IMR-90 (cell line): ENCODE data around the gene ZNF750.

Experiments
- BHLHE40 ChIP-seq: fragments of 150-350 bp; IDR thresholded peaks from 2 replicates; pipeline ENCODE4 v1.6.1; 2016; ENCODE audit warnings: mild to moderate bottlenecking, low read depth, low read length
- CEBPB ChIP-seq: IDR thresholded peaks from 2 replicates; pipeline ENCODE4 v1.6.1; 2012; ENCODE audit warnings: low read depth, low read length, improper control_type of control experiment
- FOS ChIP-seq: fragments of 150-350 bp; IDR thresholded peaks from 2 replicates; pipeline ENCODE4 v1.6.1; 2016; ENCODE audit warnings: low read depth, low read length
- MXI1 ChIP-seq: IDR thresholded peaks from 2 replicates; pipeline ENCODE4 v1.6.1; 2012; ENCODE audit warnings: low read depth, mild to moderate bottlenecking, low read length, moderate library complexity, borderline replicate concordance
- POLR2A ChIP-seq: IDR thresholded peaks from 2 replicates; pipeline ENCODE4 v1.6.1; 2012; ENCODE audit warnings: mild to moderate bottlenecking, low read depth, low read length
- RCOR1 ChIP-seq: IDR thresholded peaks from 2 replicates; pipeline ENCODE4 v1.6.1; 2012; ENCODE audit warnings: mild to moderate bottlenecking, low read length, improper control_type of control experiment; ENCODE audit not compliant: insufficient replicate concordance
- SMC3 ChIP-seq: fragments of 150-350 bp; IDR thresholded peaks from 2 replicates; pipeline ENCODE4 v1.6.1; 2016; ENCODE audit warnings: low read depth, mild to moderate bottlenecking, antibody characterized with exemption, low read length, moderate library complexity
- USF2 ChIP-seq: fragments of 150-350 bp; IDR thresholded peaks from 2 replicates; pipeline ENCODE4 v1.6.1; 2017; ENCODE audit warnings: mild to moderate bottlenecking, antibody characterized with exemption, low read length, low read depth
- TF ChIP-seq, protein P1 (sequence below): conservative IDR thresholded peaks from 2 replicates; pipeline ENCODE4 v1.5.1; 2012; ENCODE audit warnings: mild to moderate bottlenecking, low read depth, low read length, improper control_type of control experiment

- TF ChIP-seq, protein P1, sequence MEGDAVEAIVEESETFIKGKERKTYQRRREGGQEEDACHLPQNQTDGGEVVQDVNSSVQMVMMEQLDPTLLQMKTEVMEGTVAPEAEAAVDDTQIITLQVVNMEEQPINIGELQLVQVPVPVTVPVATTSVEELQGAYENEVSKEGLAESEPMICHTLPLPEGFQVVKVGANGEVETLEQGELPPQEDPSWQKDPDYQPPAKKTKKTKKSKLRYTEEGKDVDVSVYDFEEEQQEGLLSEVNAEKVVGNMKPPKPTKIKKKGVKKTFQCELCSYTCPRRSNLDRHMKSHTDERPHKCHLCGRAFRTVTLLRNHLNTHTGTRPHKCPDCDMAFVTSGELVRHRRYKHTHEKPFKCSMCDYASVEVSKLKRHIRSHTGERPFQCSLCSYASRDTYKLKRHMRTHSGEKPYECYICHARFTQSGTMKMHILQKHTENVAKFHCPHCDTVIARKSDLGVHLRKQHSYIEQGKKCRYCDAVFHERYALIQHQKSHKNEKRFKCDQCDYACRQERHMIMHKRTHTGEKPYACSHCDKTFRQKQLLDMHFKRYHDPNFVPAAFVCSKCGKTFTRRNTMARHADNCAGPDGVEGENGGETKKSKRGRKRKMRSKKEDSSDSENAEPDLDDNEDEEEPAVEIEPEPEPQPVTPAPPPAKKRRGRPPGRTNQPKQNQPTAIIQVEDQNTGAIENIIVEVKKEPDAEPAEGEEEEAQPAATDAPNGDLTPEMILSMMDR = no peak
- TF ChIP-seq FOS (no peak), CEBPB (no peak), BHLHE40 (no peak), SMC3 (no peak), RCOR1 (no peak), MXI1 (no peak), USF2 (no peak), POLR2A (no peak)
Observed at GRCh38 chr17:82808921-82809905, 30.6 kb downstream of the ZNF750 start.
